ENCODE data around the gene FBXO24. TPM values are rescaled to one million over a fixed set of nuclear protein-coding genes. Genes with fewer than 3 reads are reported as not detected.

The FBXO24 gene
- total and polyA plus RNA-seq, 9 of the 15 experiments (the other 6 are each of a cell fraction or from before 2014, with no cell fraction given), result 0.17 to 0.95 (median 0.50) TPM

GRCh38 chr7:100611983-100612729, 26.0 kb downstream of the FBXO24 start, which contains the start of gene MOSPD3 (continued):
- TF ChIP-seq PKNOX1 (IDR thresholded peaks at IDR 0.05), result peak; percentile 96
- TF ChIP-seq FOXM1 (IDR thresholded peaks at IDR 0.05; ENCODE audit: low read depth), result peak; percentile 89
- no peak for TF ChIP-seq FOXM1 (CRISPR knock-in tag; IDR thresholded peaks at IDR 0.05; ENCODE audit: low read depth)
- no peak for TF ChIP-seq GATAD2A (IDR thresholded peaks at IDR 0.05)
- TF ChIP-seq DPF2 (IDR thresholded peaks at IDR 0.05), result no peak; the same call in 1 of the 2 replicates
- peak; percentile 47; the same call in 1 of the 2 replicates for TF ChIP-seq ZBTB9 (CRISPR knock-in tag; IDR thresholded peaks at IDR 0.05)
- 0 out of 2 replicates have a peak, but pooled peaks have one; percentile 47 for TF ChIP-seq ELF4 (CRISPR knock-in tag; IDR thresholded peaks at IDR 0.05)
- TF ChIP-seq HINFP (tag; conservative IDR thresholded peaks at IDR 0.05; ENCODE audit: low read depth), result no peak
- TF ChIP-seq MCM7 (IDR thresholded peaks at IDR 0.05), result no peak
- TF ChIP-seq NR4A1 (CRISPR knock-in tag; IDR thresholded peaks at IDR 0.05), result 0 out of 2 replicates have a peak, but pooled peaks have one; percentile 53
- TF ChIP-seq NR4A1 (tag; IDR thresholded peaks at IDR 0.05), result no peak
- TF ChIP-seq SPI1 (IDR thresholded peaks at IDR 0.05; ENCODE audit: borderline replicate concordance, low read depth, low read length), result no peak
- peak; percentile 92 for TF ChIP-seq NKRF (IDR thresholded peaks at IDR 0.05; ENCODE audit: borderline replicate concordance)
- 0 out of 4 replicates have a peak, but pooled peaks of 1 of the 2 experiments have one; percentile 5 for TF ChIP-seq FOXA3 (CRISPR knock-in tag; conservative IDR thresholded peaks at IDR 0.05 in 1 of 2, IDR thresholded peaks at IDR 0.05 in 1 of 2)
- TF ChIP-seq ZNF668 (CRISPR knock-in tag; IDR thresholded peaks at IDR 0.05), result no peak
- TF ChIP-seq ZBTB2 (IDR thresholded peaks at IDR 0.05), result no peak
- no peak for TF ChIP-seq ARHGAP35 (IDR thresholded peaks at IDR 0.05; ENCODE audit: partially characterized antibody)
- TF ChIP-seq FOSL1 (tag; conservative IDR thresholded peaks at IDR 0.05), result peak; percentile 25; the same call in 1 of the 2 replicates
